MM.1S (cell line): ENCODE measurements around the gene ALDH3B1.
A peak's percentile ranks its signal among the peaks of the same experiment; 100 is the strongest.

ENCODE experiments used
- DNase-seq: peaks from one replicate; pipeline ENCODE4 v3.0.0-alpha.2; 2015
- H2AFZ ChIP-seq: fragments of 300-600 bp; sonication (generic); 2 replicates; pipeline ENCODE4 v1.6.0; 2016; ENCODE audit warnings: antibody characterized with exemption, low read length
- H3F3A ChIP-seq: fragments of 300-600 bp; sonication (generic); 2 replicates; pipeline ENCODE4 v1.6.1; 2016; ENCODE audit warnings: mild to moderate bottlenecking, antibody characterized with exemption, low read length, moderate library complexity, mixed read lengths; ENCODE audit not compliant: insufficient read depth
- H3K27ac ChIP-seq: fragments of 300-600 bp; sonication (generic); 2 replicates; pipeline ENCODE4 v1.5.1; 2016; ENCODE audit warnings: mild to moderate bottlenecking, low read length
- H3K27me3 ChIP-seq: fragments of 300-600 bp; sonication (generic); replicated peaks from 2 replicates; pipeline ENCODE4 v1.6.0; 2016; ENCODE audit warnings: low read length; ENCODE audit not compliant: insufficient read depth
- H3K36me3 ChIP-seq: fragments of 300-600 bp; sonication (generic); replicated peaks from 2 replicates; pipeline ENCODE4 v1.6.1; 2016; ENCODE audit warnings: mild to moderate bottlenecking, low read length, mixed read lengths; ENCODE audit not compliant: insufficient read depth
- H3K4me1 ChIP-seq: fragments of 300-600 bp; sonication (generic); 2 replicates; pipeline ENCODE4 v1.6.1; 2016; ENCODE audit warnings: low read length, mixed read lengths
- H3K4me2 ChIP-seq: fragments of 300-600 bp; sonication (generic); 2 replicates; pipeline ENCODE4 v1.6.0; 2016; ENCODE audit warnings: low read depth, low read length
- H3K4me3 ChIP-seq: fragments of 300-600 bp; sonication (generic); 2 replicates; pipeline ENCODE4 v1.5.1; 2016; ENCODE audit warnings: low read length, mixed read lengths
- H3K79me2 ChIP-seq: fragments of 300-600 bp; sonication (generic); 2 replicates; pipeline ENCODE4 v1.6.1; 2016; ENCODE audit warnings: mixed run types, low read length, mixed read lengths
- H3K9ac ChIP-seq: fragments of 300-600 bp; sonication (generic); 2 replicates; pipeline ENCODE4 v1.6.1; 2016; ENCODE audit warnings: low read length, mixed read lengths
- H3K9me2 ChIP-seq: fragments of 300-600 bp; sonication (generic); replicated peaks from 2 replicates; pipeline ENCODE4 v1.6.1; 2016; ENCODE audit warnings: mild to moderate bottlenecking, low read length, mixed read lengths; ENCODE audit not compliant: insufficient read depth
- H3K9me3 ChIP-seq: fragments of 300-600 bp; sonication (generic); replicated peaks from 2 replicates; pipeline ENCODE4 v1.6.1; 2016; ENCODE audit warnings: mild to moderate bottlenecking, low read length, mixed read lengths; ENCODE audit not compliant: insufficient read depth
- H4K20me1 ChIP-seq: fragments of 300-600 bp; sonication (generic); 2 replicates; pipeline ENCODE4 v1.6.1; 2016; ENCODE audit warnings: mild to moderate bottlenecking, low read length, moderate library complexity, mixed read lengths; ENCODE audit not compliant: insufficient read depth
- EZH2 ChIP-seq: fragments of 300-600 bp; sonication (generic); optimal IDR thresholded peaks from 2 replicates; pipeline ENCODE3; 2017; ENCODE audit warnings: low read depth, mild to moderate bottlenecking, antibody characterized with exemption, low read length, mixed read lengths
- EZH2phosphoT487 ChIP-seq: fragments of 300-600 bp; sonication (generic); IDR thresholded peaks from 2 replicates; pipeline ENCODE4 v1.6.1; 2018; ENCODE audit warnings: antibody characterized with exemption, low read length
- TF ChIP-seq, protein P1 (sequence below): fragments of 300-600 bp; sonication (generic); IDR thresholded peaks from 2 replicates; pipeline ENCODE4 v1.5.1; 2016; ENCODE audit warnings: antibody characterized with exemption, low read length, mixed read lengths

The ALDH3B1 gene

DNA sequence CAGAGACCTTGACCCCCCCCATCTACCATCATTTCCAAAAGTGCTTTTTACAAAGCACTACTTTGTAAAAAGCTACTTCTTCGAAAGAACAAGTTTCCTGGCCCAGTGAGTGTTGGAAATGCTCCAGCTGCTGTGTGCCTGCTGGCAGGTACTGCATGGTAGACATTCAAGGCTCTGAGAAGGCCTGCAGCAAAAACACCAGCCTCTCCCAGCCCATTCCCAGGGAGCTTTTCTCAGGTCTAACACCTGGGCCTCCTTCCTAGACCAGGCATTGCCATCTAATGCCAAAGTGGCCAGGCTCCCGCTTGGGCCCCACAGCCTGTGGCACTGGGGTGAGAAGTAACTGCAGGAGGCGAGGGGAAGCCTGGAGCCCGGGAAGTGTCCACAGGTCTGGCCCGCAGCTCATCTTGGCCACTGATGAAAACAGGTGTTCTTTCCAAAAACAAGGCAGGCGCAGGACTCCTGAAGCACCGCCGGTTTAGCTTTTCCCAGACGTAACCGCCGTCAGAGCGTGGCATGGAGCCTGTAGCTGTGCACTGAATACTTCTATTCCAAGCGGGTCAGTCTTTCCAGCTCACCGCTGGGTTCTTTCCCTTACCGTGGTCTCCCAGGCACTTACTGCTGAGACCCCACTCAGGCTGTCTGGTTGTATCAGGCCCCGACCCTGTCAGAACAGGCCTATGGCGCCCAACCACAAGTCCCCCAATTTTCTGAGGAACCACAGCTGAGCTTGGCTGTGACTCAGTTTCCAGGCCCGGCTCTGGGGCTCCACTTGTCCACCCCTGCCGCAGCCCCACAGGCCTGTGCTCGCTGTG lies 27.5 kb downstream of the ALDH3B1 start:
- H3K9me2 ChIP-seq = no peaks in the 10 kb centered on the region
- peaks cover 5% of the 10 kb centered on the region; the same call in 1 of the 2 replicates for H4K20me1 ChIP-seq
- peaks cover 27% of the 10 kb centered on the region for H3F3A ChIP-seq
- H3K4me2 ChIP-seq = peak overlapping the region; percentile 95; the same call in 1 of the 2 replicates
- no peak for DNase-seq
- H3K4me1 ChIP-seq = peaks cover 16% of the 10 kb centered on the region
- H3K27ac ChIP-seq = peak overlapping the region; percentile 76; the same call in 1 of the 2 replicates
- peaks cover 2% of the 10 kb centered on the region; the same call in 1 of the 2 replicates for H3K36me3 ChIP-seq
- no peak overlapping the region for H3K4me3 ChIP-seq
- H3K79me2 ChIP-seq = peaks cover 57% of the 10 kb centered on the region
- H3K27me3 ChIP-seq = no peaks in the 10 kb centered on the region
- no peak overlapping the region for H2AFZ ChIP-seq
- H3K9ac ChIP-seq = 0 out of 2 replicates have a peak overlapping the region, but pooled peaks have one; percentile 84
- no peaks in the 10 kb centered on the region for H3K9me3 ChIP-seq
- TF ChIP-seq, protein P1, sequence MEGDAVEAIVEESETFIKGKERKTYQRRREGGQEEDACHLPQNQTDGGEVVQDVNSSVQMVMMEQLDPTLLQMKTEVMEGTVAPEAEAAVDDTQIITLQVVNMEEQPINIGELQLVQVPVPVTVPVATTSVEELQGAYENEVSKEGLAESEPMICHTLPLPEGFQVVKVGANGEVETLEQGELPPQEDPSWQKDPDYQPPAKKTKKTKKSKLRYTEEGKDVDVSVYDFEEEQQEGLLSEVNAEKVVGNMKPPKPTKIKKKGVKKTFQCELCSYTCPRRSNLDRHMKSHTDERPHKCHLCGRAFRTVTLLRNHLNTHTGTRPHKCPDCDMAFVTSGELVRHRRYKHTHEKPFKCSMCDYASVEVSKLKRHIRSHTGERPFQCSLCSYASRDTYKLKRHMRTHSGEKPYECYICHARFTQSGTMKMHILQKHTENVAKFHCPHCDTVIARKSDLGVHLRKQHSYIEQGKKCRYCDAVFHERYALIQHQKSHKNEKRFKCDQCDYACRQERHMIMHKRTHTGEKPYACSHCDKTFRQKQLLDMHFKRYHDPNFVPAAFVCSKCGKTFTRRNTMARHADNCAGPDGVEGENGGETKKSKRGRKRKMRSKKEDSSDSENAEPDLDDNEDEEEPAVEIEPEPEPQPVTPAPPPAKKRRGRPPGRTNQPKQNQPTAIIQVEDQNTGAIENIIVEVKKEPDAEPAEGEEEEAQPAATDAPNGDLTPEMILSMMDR = no peak
- no peak for TF ChIP-seq EZH2
- no peak for TF ChIP-seq EZH2phosphoT487

DNA sequence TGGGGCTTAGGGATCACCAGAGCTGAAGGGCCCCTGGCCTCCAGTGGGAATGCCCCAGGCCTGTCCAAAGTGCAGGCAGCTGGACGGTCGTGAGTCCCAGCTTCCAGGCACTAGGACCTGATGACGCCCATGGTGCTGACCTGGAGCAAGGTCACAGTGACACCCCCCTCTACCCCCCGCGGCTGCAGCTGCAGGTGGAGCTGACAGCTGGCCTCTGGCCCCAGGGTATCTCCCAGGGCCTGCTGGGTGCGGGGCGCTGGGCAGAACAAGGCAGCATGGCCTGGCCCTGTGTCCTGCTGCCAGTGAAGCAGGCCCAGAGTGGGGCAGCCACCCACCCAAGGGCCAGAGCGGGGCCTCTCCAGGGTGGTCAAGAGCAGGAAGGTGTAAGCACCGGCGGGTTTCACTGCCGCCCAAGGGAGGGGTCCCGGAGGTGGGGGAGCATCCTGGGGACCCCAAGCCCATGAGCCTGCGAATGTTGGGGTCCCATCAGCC lies 28.1 kb downstream of the ALDH3B1 start:
- DNase-seq = peak; percentile 50
- H4K20me1 ChIP-seq = peaks cover 5% of the 10 kb centered on the region; the same call in 1 of the 2 replicates
- H3K4me3 ChIP-seq = peak overlapping the region; percentile 89
- H3K9me2 ChIP-seq = no peaks in the 10 kb centered on the region
- peak overlapping the region; percentile 95 for H3K4me2 ChIP-seq
- H3K79me2 ChIP-seq = peaks cover 57% of the 10 kb centered on the region
- peaks cover 2% of the 10 kb centered on the region; the same call in 1 of the 2 replicates for H3K36me3 ChIP-seq
- H3F3A ChIP-seq = peaks cover 27% of the 10 kb centered on the region
- H3K9me3 ChIP-seq = no peaks in the 10 kb centered on the region
- TF ChIP-seq, protein P1 = no peak
- TF ChIP-seq EZH2 (no peak), EZH2phosphoT487 (no peak)
- H3K27ac ChIP-seq = peak overlapping the region; percentile 76; the same call in 1 of the 2 replicates
- H2AFZ ChIP-seq = peak overlapping the region; percentile 76
- H3K4me1 ChIP-seq = peaks cover 16% of the 10 kb centered on the region
- H3K27me3 ChIP-seq = no peaks in the 10 kb centered on the region
- peak overlapping the region; percentile 84 for H3K9ac ChIP-seq

DNA sequence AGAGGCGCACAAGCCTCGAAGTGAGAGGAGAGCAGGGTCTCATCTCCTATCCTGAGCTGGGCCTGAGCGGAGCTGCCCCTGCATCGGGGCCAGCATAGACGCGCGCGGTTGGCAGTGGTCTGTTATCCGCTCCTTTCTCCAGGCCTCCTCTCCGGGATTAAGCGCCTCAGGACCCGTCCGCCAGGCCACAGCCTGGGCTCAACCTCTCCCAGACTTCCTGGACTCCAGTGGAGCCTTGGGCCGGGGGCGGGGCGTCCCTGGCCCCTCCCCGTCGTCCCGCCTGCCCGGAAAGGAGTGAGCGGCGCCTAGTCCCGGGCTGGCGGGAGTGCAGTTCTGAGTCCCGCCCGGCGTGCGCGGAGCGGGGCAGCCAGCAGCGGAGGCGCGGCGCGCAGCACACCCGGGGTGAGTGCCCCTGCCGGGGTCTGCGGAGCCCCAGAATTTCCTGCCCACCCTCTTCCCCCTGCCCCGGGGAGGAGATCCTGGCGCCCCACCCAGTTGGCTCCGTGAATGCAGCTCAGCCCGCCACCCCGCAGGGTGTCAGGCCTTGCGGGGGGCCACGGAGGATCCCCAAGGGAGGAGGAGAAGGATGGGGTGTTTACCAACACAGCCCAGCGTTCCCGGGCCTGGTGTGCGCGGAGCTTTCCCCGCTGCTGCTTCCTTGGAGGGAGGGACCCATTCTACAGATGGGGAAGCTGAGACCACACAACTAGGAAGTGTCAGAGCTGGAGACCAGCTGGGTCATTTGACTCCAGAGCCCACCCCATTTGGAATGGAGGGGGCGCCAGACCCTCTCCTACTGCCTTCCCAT lies 28.8 kb downstream of the ALDH3B1 start, which contains the start of gene TCIRG1:
Gene TCIRG1, plus strand, starts transcription at position 308 of the 808 bp plus-strand sequence. CDS start 2,247 bp downstream, outside the sequence.
- peaks cover 5% of the 10 kb centered on the region; the same call in 1 of the 2 replicates for H4K20me1 ChIP-seq
- peaks cover 27% of the 10 kb centered on the region for H3F3A ChIP-seq
- H3K36me3 ChIP-seq = no peaks in the 10 kb centered on the region; the same call in 1 of the 2 replicates
- peak within 1 kb of the TSS; percentile 89 for H3K4me3 ChIP-seq
- H3K27me3 ChIP-seq = no peaks in the 10 kb centered on the region
- H3K27ac ChIP-seq = peak within 1 kb of the TSS; percentile 76; the same call in 1 of the 2 replicates
- H3K4me2 ChIP-seq = peak within 1 kb of the TSS; percentile 95
- TF ChIP-seq, protein P1 = no peak
- TF ChIP-seq EZH2phosphoT487 (no peak), EZH2 (no peak)
- peak within 1 kb of the TSS; percentile 76 for H2AFZ ChIP-seq
- H3K9ac ChIP-seq = peak within 1 kb of the TSS; percentile 84
- DNase-seq = peak; percentile 82
- peaks cover 16% of the 10 kb centered on the region for H3K4me1 ChIP-seq
- H3K79me2 ChIP-seq = peaks cover 58% of the 10 kb centered on the region
- no peaks in the 10 kb centered on the region for H3K9me3 ChIP-seq
- H3K9me2 ChIP-seq = no peaks in the 10 kb centered on the region
